ENCODE measurements around the gene PAMR1.
"Not testable (repeated sequence)": the region's sequence is repeated elsewhere in the genome, so short reads cannot be mapped to it uniquely, and the experiment has no call there.

PAMR1 gene

DNA sequence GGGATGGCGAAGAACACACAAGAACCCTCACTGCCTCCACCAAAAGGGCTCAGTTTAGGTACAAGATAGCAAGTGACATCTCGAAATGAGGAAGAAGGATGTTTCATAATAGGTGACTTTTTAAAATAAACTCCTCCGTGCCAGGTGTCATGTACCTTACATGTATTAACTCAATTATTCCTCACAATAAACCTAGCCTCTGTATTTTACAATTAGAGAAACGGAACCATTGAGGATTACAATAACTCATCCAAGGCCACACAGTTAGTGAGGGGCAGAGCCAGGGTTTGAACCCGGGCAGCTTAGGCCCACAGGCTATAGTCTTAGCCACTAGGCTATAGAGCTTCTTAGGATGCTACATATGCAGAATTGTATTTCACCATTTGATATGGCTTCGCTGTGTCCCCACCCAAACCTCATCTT is 965 bp upstream of the PAMR1 start:
- H3K4me3 ChIP-seq (ENCODE audit: low read depth in 1 of 5, low read length in 5 of 5), result peak overlapping the region in 1 of 5 donors; percentile 50

DNA sequence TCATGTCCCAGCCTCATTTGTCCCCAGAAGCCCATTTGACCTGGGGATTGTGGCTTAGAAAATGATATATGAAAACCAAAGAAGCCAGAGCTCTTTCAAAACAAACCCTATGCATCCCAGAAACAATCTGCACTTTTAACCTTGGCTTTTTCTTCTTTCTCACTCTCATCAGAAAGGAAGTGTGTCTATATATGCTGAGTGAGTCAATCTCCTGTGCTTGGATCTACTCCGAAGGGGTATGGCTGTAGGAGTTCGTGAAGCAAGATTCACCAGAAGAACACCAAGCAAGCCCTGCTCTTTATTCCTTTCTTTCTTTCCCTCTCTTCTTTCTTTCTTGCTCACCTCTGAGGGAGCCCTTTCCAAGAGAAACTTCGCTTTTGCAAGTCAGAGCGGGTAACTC is 636 bp downstream of the PAMR1 start:
- Histone ChIP-seq H3K27me3 (ENCODE audit: control insufficient read depth in 5 of 5, insufficient read depth in 4 of 5, low read length in 5 of 5) (peaks cover 21 to 39% (median 30%) of the 10 kb centered on the region in 5 donors), H3K4me3 (ENCODE audit: low read depth in 1 of 5, low read length in 5 of 5) (peak overlapping the region in 4 of 5 donors; percentile 50 to 68 (median 58)), H3K36me3 (ENCODE audit: control insufficient read depth in 5 of 5, insufficient read depth in 5 of 5, low read length in 5 of 5) (no peaks in the 10 kb centered on the region), H3K9me3 (ENCODE audit: control insufficient read depth in 5 of 5, low read length in 5 of 5) (no peaks in the 10 kb centered on the region), H3K27ac (ENCODE audit: low read depth, low read length) (no peak overlapping the region), H3K9ac (ENCODE audit: low read length in 5 of 5) (no peak overlapping the region), H3K4me1 (ENCODE audit: control insufficient read depth in 5 of 5, insufficient read depth in 5 of 5, low read length in 5 of 5) (peaks cover 0 to 17% (median 9%) of the 10 kb centered on the region in 5 donors)

More for the DNA sequence above, 965 bp upstream of the PAMR1 start:
- Histone ChIP-seq H3K27me3 (ENCODE audit: control insufficient read depth in 5 of 5, insufficient read depth in 4 of 5, low read length in 5 of 5) (peaks cover 21 to 39% (median 31%) of the 10 kb centered on the region in 5 donors), H3K9me3 (ENCODE audit: control insufficient read depth in 5 of 5, low read length in 5 of 5) (no peaks in the 10 kb centered on the region), H3K27ac (ENCODE audit: low read depth, low read length) (no peak overlapping the region), H3K9ac (ENCODE audit: low read length in 5 of 5) (no peak overlapping the region), H3K36me3 (ENCODE audit: control insufficient read depth in 5 of 5, insufficient read depth in 5 of 5, low read length in 5 of 5) (no peaks in the 10 kb centered on the region), H3K4me1 (ENCODE audit: control insufficient read depth in 5 of 5, insufficient read depth in 5 of 5, low read length in 5 of 5) (peaks cover 0 to 17% (median 10%) of the 10 kb centered on the region in 5 donors)

DNA sequence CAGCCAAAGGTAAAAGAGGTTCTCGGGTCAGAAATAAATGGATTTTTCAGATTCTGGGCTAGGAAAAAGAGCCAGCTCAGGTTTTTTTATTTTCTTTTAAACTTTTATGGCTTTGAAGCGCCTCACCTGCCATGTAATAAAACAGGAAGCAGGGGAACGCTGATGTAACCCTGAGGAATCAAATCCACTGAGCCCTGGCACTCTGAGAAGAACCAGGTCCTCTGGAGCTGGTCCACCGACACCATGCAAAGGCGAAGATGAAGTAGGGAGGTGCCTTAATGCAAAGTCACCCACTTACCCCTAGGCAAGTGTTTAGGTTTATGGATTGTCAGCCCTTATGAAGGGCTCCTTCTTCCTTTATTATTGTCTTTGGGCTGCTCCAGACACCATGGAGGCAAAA is 1.6 kb downstream of the PAMR1 start:
- Histone ChIP-seq H3K27ac (ENCODE audit: low read depth, low read length) (no peak overlapping the region), H3K27me3 (ENCODE audit: control insufficient read depth in 5 of 5, insufficient read depth in 4 of 5, low read length in 5 of 5) (peaks cover 21 to 43% (median 30%) of the 10 kb centered on the region in 5 donors), H3K36me3 (ENCODE audit: control insufficient read depth in 5 of 5, insufficient read depth in 5 of 5, low read length in 5 of 5) (no peaks in the 10 kb centered on the region), H3K9ac (ENCODE audit: low read length in 5 of 5) (no peak overlapping the region), H3K4me1 (ENCODE audit: control insufficient read depth in 5 of 5, insufficient read depth in 5 of 5, low read length in 5 of 5) (peaks cover 0 to 17% (median 9%) of the 10 kb centered on the region in 5 donors), H3K9me3 (ENCODE audit: control insufficient read depth in 5 of 5, low read length in 5 of 5) (no peaks in the 10 kb centered on the region), H3K4me3 (ENCODE audit: low read depth in 1 of 5, low read length in 5 of 5) (peak overlapping the region in 3 of 5 donors; percentile 50 to 68 (median 62))

DNA sequence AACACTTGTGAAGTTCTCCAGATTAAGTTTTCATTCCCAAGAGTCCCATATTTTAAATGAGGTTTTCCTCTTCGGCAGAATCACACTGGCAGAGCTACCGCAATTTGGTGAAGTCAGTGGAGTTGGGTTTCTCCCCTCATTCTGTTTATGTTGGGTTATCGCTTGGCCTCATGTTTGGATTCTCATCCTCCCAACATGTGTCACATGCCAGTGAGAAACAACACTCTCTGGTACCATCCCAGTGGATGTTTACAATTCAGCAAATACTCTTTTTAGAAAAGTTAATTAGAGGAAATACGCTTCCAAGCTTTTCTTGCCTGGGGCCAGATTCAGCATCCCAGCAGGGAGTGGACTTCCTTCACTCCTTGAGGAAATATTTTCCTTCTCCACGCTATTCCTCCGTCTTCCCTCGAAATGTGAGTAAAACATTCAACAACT is 2.1 kb downstream of the PAMR1 start:
- Histone ChIP-seq H3K4me3 (ENCODE audit: low read depth in 1 of 5, low read length in 5 of 5) (peak overlapping the region in 1 of 5 donors; percentile 68), H3K27me3 (ENCODE audit: control insufficient read depth in 5 of 5, insufficient read depth in 4 of 5, low read length in 5 of 5) (peaks cover 21 to 43% (median 26%) of the 10 kb centered on the region in 5 donors), H3K9ac (ENCODE audit: low read length in 5 of 5) (no peak overlapping the region), H3K27ac (ENCODE audit: low read depth, low read length) (no peak overlapping the region), H3K9me3 (ENCODE audit: control insufficient read depth in 5 of 5, low read length in 5 of 5) (no peaks in the 10 kb centered on the region), H3K4me1 (ENCODE audit: control insufficient read depth in 5 of 5, insufficient read depth in 5 of 5, low read length in 5 of 5) (peaks cover 0 to 17% (median 9%) of the 10 kb centered on the region in 5 donors), H3K36me3 (ENCODE audit: control insufficient read depth in 5 of 5, insufficient read depth in 5 of 5, low read length in 5 of 5) (no peaks in the 10 kb centered on the region)

GRCh38 chr11:35522091-35522490 is 3.3 kb downstream of the PAMR1 start:
- not testable (repeated sequence) for H3K9ac ChIP-seq (ENCODE audit: low read length in 5 of 5); H3K4me3 ChIP-seq (ENCODE audit: low read depth in 1 of 5, low read length in 5 of 5); H3K36me3 ChIP-seq (ENCODE audit: control insufficient read depth in 5 of 5, insufficient read depth in 5 of 5, low read length in 5 of 5); H3K9me3 ChIP-seq (ENCODE audit: control insufficient read depth in 5 of 5, low read length in 5 of 5); H3K27ac ChIP-seq (ENCODE audit: low read depth, low read length)
- H3K27me3 ChIP-seq (ENCODE audit: control insufficient read depth in 5 of 5, insufficient read depth in 4 of 5, low read length in 5 of 5), result peaks cover 21 to 40% (median 26%) of the 10 kb centered on the region in 5 donors
- peaks cover 0 to 17% (median 9%) of the 10 kb centered on the region in 5 donors for H3K4me1 ChIP-seq (ENCODE audit: control insufficient read depth in 5 of 5, insufficient read depth in 5 of 5, low read length in 5 of 5)

GRCh38 chr11:35520376-35520775 is 5.0 kb downstream of the PAMR1 start:
- Histone ChIP-seq H3K27ac (ENCODE audit: low read depth, low read length) (no peak overlapping the region), H3K9me3 (ENCODE audit: control insufficient read depth in 5 of 5, low read length in 5 of 5) (no peaks in the 10 kb centered on the region), H3K36me3 (ENCODE audit: control insufficient read depth in 5 of 5, insufficient read depth in 5 of 5, low read length in 5 of 5) (no peaks in the 10 kb centered on the region), H3K4me1 (ENCODE audit: control insufficient read depth in 5 of 5, insufficient read depth in 5 of 5, low read length in 5 of 5) (peaks cover 0 to 8% (median 2%) of the 10 kb centered on the region in 5 donors), H3K9ac (ENCODE audit: low read length in 5 of 5) (no peak overlapping the region), H3K27me3 (ENCODE audit: control insufficient read depth in 5 of 5, insufficient read depth in 4 of 5, low read length in 5 of 5) (peaks cover 11 to 25% (median 18%) of the 10 kb centered on the region in 5 donors), H3K4me3 (ENCODE audit: low read depth in 1 of 5, low read length in 5 of 5) (no peak overlapping the region)

DNA sequence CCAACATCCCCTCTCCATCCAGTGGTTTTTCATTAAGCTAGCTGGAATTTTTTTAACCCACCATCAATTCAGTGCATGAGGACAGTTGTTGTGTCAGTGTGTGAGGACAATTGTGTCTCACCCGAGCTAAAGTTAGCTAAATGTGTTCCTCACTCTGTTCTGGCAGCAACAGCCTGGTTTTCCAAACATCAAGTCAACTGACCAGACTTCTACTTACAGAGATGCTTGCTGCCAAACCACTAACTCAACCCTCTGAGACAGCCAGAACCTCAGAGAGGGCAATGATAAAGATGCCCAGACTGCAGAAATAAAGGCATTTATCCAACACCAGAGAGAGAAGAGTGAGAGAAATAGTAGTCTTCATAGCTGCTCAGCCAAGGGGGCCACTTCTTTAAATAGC is 6.7 kb downstream of the PAMR1 start:
- Histone ChIP-seq H3K9me3 (ENCODE audit: control insufficient read depth in 5 of 5, low read length in 5 of 5) (no peaks in the 10 kb centered on the region), H3K27me3 (ENCODE audit: control insufficient read depth in 5 of 5, insufficient read depth in 4 of 5, low read length in 5 of 5) (peaks cover 2 to 13% (median 3%) of the 10 kb centered on the region in 5 donors), H3K4me1 (ENCODE audit: control insufficient read depth in 5 of 5, insufficient read depth in 5 of 5, low read length in 5 of 5) (no peaks in the 10 kb centered on the region), H3K36me3 (ENCODE audit: control insufficient read depth in 5 of 5, insufficient read depth in 5 of 5, low read length in 5 of 5) (no peaks in the 10 kb centered on the region), H3K27ac (ENCODE audit: low read depth, low read length) (no peak overlapping the region), H3K4me3 (ENCODE audit: low read depth in 1 of 5, low read length in 5 of 5) (no peak overlapping the region), H3K9ac (ENCODE audit: low read length in 5 of 5) (no peak overlapping the region)

- Histone ChIP-seq H3K9me3 (ENCODE audit: control insufficient read depth in 5 of 5, low read length in 5 of 5) (no peaks in the 10 kb centered on the region), H3K4me3 (ENCODE audit: low read depth in 1 of 5, low read length in 5 of 5) (no peak overlapping the region), H3K36me3 (ENCODE audit: control insufficient read depth in 5 of 5, insufficient read depth in 5 of 5, low read length in 5 of 5) (no peaks in the 10 kb centered on the region), H3K27ac (ENCODE audit: low read depth, low read length) (no peak overlapping the region), H3K4me1 (ENCODE audit: control insufficient read depth in 5 of 5, insufficient read depth in 5 of 5, low read length in 5 of 5) (no peaks in the 10 kb centered on the region), H3K27me3 (ENCODE audit: control insufficient read depth in 5 of 5, insufficient read depth in 4 of 5, low read length in 5 of 5) (peaks cover 2 to 6% (median 3%) of the 10 kb centered on the region in 5 donors), H3K9ac (ENCODE audit: low read length in 5 of 5) (no peak overlapping the region)
Measured at GRCh38 chr11:35517481-35517880, 7.9 kb downstream of the PAMR1 start.

GRCh38 chr11:35516403-35516802 is 9.0 kb downstream of the PAMR1 start:
- H3K9me3 ChIP-seq (ENCODE audit: control insufficient read depth in 5 of 5, low read length in 5 of 5), result no peaks in the 10 kb centered on the region
- no peak overlapping the region for H3K9ac ChIP-seq (ENCODE audit: low read length in 5 of 5)
- H3K27me3 ChIP-seq (ENCODE audit: control insufficient read depth in 5 of 5, insufficient read depth in 4 of 5, low read length in 5 of 5), result peaks cover 3 to 9% (median 4%) of the 10 kb centered on the region in 5 donors
- peaks cover 0 to 2% (median 0%) of the 10 kb centered on the region in 5 donors for H3K36me3 ChIP-seq (ENCODE audit: control insufficient read depth in 5 of 5, insufficient read depth in 5 of 5, low read length in 5 of 5)
- H3K4me3 ChIP-seq (ENCODE audit: low read depth in 1 of 5, low read length in 5 of 5), result no peak overlapping the region
- H3K27ac ChIP-seq (ENCODE audit: low read depth, low read length), result no peak overlapping the region
- H3K4me1 ChIP-seq (ENCODE audit: control insufficient read depth in 5 of 5, insufficient read depth in 5 of 5, low read length in 5 of 5), result no peaks in the 10 kb centered on the region

DNA sequence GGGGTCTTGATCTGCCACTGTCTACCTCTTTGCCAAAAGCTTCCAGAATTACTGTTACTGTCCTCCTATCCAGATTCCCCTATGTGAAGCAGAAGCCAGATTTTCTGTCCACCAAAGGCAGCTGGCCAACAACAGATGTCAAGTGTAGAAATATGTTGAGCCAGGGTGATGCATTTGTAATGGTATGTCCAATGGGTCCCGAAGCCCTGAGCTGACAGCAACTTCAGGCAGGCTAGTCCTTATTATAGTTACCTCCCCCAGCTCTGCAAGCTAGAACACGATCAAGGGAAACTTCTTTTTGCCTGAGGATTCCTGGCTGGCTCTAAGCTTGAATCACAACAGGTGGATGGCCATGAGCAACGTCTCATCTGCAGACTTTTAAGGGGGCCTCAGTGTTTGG is 10.2 kb downstream of the PAMR1 start:
- no peak overlapping the region for H3K27ac ChIP-seq (ENCODE audit: low read depth, low read length)
- no peak overlapping the region for H3K4me3 ChIP-seq (ENCODE audit: low read depth in 1 of 5, low read length in 5 of 5)
- no peaks in the 10 kb centered on the region for H3K4me1 ChIP-seq (ENCODE audit: control insufficient read depth in 5 of 5, insufficient read depth in 5 of 5, low read length in 5 of 5)
- H3K9me3 ChIP-seq (ENCODE audit: control insufficient read depth in 5 of 5, low read length in 5 of 5), result no peaks in the 10 kb centered on the region
- H3K27me3 ChIP-seq (ENCODE audit: control insufficient read depth in 5 of 5, insufficient read depth in 4 of 5, low read length in 5 of 5), result peaks cover 3 to 9% (median 4%) of the 10 kb centered on the region in 5 donors
- H3K9ac ChIP-seq (ENCODE audit: low read length in 5 of 5), result no peak overlapping the region
- peaks cover 0 to 2% (median 0%) of the 10 kb centered on the region in 5 donors for H3K36me3 ChIP-seq (ENCODE audit: control insufficient read depth in 5 of 5, insufficient read depth in 5 of 5, low read length in 5 of 5)

Data from subcutaneous abdominal adipose tissue (tissue), 5 donors.